C4-2B (cell line): Measurements from ENCODE around the gene MOV10L1.
"Not testable (repeated sequence)": the region's sequence is repeated elsewhere in the genome, so short reads cannot be mapped to it uniquely, and the experiment has no call there.

ENCODE experiments used
- H3K27ac ChIP-seq: fragments of 450-650 bp; 2 replicates; pipeline ENCODE4 v1.5.1; 2017
- CTCF ChIP-seq: fragments of 450-650 bp; conservative IDR thresholded peaks from 2 replicates; pipeline ENCODE4 v1.5.1; 2017; ENCODE audit warnings: mild to moderate bottlenecking
- ZFX ChIP-seq: fragments of 450-650 bp; IDR thresholded peaks from 2 replicates; pipeline ENCODE4 v1.6.1; 2017

The MOV10L1 gene

GRCh38 chr22:50082197-50082715 is 7.5 kb upstream of the MOV10L1 start:
- H3K27ac ChIP-seq: no peak overlapping the region
- TF ChIP-seq CTCF (no peak), ZFX (no peak)

GRCh38 chr22:50082961-50083461 is 6.8 kb upstream of the MOV10L1 start:
- H3K27ac ChIP-seq: no peak overlapping the region
- TF ChIP-seq ZFX: no peak
- no peak for TF ChIP-seq CTCF

DNA sequence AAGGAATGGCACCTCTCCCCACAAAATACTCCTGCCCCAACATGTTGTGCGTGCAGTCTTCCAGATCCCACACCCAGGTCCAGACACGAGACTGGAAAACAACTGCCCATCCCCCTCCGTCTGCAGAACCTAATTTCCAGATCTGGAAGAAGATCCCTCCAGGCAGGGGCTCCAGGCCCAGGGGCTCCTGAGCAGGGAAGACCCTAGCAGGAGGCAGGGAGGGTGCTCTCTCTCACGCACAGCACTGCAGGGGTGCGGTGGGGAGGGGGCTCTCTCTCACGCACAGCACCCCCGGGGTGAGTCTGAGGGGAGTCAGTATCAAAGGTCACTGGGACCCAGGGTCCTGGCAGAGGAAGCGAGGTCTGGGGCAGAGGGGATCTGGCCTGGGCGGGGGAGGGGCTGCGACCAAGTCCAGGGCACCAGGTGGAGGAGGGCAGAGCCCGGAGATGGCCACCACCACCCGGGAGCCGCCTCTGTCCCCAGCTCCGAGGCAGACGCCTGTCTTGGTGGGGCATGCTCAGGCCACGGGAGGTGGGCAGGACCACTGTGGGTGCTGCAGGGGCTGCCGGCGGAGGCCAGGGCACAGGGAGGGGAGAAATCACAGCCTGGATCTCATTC is 6.2 kb upstream of the MOV10L1 start:
- no peak overlapping the region for H3K27ac ChIP-seq

DNA sequence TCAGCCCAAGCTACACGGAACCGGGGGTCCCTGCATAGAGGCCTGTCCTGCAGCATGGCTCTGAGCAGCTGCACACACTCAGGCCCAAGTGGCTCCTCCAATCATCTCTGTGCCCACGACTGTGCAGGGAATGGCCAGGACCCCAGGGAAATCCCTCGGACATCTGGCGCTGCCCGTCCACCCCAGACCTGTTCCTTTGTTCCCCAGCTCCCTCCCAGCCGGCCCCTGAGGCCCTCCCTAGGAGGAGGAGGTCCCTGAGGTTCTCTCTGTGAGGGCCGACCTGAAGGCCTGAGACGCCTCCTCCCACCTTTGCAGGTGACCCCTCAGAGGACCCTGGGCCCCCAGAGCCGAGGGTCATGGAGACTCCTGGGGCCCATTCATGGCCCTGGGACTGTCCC is 5.7 kb upstream of the MOV10L1 start:
- no peak for TF ChIP-seq ZFX
- TF ChIP-seq CTCF: no peak
- no peak overlapping the region for H3K27ac ChIP-seq

More for the DNA sequence above, 6.2 kb upstream of the MOV10L1 start:
- TF ChIP-seq ZFX: no peak
- TF ChIP-seq CTCF: no peak

DNA sequence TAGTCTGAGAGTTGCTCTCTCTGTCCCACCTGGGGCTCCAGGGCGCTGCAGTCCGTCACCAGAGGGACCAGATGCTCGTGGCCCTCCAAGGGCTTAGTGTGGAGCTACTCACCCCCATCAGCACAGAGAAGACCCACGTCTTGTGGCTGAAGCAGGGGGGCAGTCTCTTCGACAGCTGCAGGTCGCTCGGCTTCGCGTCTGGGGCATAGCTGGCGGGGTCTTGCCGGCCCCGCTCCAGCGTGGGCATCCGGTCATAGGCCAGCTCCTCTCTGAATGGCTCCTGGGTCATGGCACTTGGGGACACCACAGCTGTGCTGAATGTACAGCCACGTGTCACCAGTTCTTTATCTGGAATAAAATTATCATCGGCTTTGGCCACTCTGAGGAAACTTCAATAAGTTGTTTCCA is 5.2 kb upstream of the MOV10L1 start:
- TF ChIP-seq CTCF (no peak), ZFX (no peak)
- H3K27ac ChIP-seq: no peak overlapping the region

DNA sequence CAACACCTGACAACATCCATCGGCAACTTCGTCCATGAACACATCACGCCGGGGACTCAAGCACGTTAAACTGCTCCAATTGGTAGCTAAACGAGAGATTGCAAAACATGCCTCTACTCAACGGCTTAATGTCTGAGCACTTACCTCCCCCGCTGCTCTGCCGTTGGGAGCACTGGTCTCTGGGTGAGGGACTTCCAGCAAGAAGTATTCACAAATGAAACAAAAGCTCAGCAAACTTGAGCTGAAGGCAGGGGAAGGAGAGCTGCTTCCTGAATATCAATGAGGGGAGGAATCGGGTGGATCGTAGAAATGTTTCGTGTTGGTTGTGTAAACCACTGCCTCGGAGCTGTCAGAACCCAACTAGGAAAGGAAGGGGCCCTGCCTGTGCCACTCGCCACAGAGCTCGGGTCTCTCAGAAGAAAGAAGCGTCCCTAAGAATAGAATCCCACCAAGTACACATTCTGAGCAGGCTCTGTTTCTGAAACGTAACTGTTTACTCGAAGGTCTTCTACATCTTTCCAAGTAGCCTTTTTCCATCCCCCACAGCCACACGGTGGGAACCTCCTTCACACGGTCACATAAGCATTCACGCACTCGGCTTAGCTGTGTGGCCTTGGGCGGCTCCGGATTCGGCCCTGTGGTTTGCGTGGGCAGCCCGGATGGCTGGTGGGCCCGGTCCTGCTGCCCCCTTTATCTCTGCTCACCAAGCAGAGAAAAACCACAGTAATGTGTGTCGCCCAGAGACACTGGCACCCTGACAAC is 4.4 kb upstream of the MOV10L1 start, which contains the start of gene MLC1:
MLC1 (minus strand) TSS at position 216 of the 762 bp plus-strand sequence. CDS start 524 bp downstream, outside the sequence.
- TF ChIP-seq CTCF (no peak), ZFX (no peak)
- H3K27ac ChIP-seq: no peak within 1 kb of the TSS

DNA sequence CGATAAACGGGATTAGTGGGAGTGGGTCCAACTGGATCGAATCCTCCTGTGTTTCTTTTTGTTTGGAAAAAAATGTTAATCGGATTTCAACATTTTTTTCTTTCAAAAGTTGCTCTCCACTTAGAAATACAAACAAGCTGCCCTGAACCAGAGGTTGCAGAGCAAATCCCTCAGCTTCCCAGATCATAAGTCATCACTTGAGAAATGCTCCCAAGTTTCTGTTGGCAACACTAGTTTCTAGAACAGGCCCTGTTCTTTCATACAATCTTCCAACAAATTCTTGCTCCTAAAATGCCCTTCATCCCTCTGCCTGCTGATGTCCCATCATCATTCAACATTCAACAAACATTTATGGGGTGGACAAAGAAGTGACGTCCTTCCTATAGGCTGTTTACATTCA is 3.3 kb upstream of the MOV10L1 start:
- TF ChIP-seq CTCF: no peak
- no peak for TF ChIP-seq ZFX
- no peak overlapping the region for H3K27ac ChIP-seq

- H3K27ac ChIP-seq: not testable (repeated sequence)
These were observed 2.8 kb upstream of the MOV10L1 start for GRCh38 chr22:50086975-50087374.
